PC-3 (cell line): ENCODE measurements around the gene MAP7D1. TPM values are rescaled to one million over a fixed set of nuclear protein-coding genes. Genes with fewer than 3 reads are reported as not detected.

ENCODE experiments used
- ATAC-seq: fragments of 200-7000 bp; cut with Tn5 transposase; 2 replicates; pipeline ENCODE4 v1.9.1; 2020; ENCODE audit warnings: mild to moderate bottlenecking, moderate library complexity
- BruUV-seq: library from RNA; stranded (reverse); fragments of 400-500 nt; replicated peaks from 2 replicates; lab custom pipeline; 2021; lab: Mats Ljungman, UMichigan
- CTCF ChIA-PET: fragments of 300-600 bp; sonication (Branson Sonifier 250); formaldehyde crosslinking; loops from one replicate; lab custom pipeline; 2022; ENCODE audit warnings: antibody characterized with exemption; lab: Charles Lee
- POLR2A ChIA-PET: fragments of 300-600 bp; sonication (Branson Sonifier 250); formaldehyde crosslinking; loops from one replicate; lab custom pipeline; 2022; ENCODE audit warnings: antibody characterized with exemption; ENCODE audit not compliant: unreplicated experiment; lab: Charles Lee
- DNase-seq: peaks from one replicate; pipeline ENCODE4 v3.0.0-alpha.2; 2015
- H2AFZ ChIP-seq: fragments of 300-600 bp; sonication (generic); 2 replicates; pipeline ENCODE4 v1.6.0; 2016; ENCODE audit warnings: antibody characterized with exemption, low read length
- H3F3A ChIP-seq: fragments of 300-600 bp; sonication (generic); one replicate; pipeline ENCODE4 v1.6.0; 2017; ENCODE audit warnings: antibody characterized with exemption, low read length, control low read depth, mild to moderate bottlenecking; ENCODE audit not compliant: unreplicated experiment
- H3K27ac ChIP-seq: fragments of 300-600 bp; sonication (generic); 2 replicates; pipeline ENCODE4 v1.5.1; 2016; ENCODE audit warnings: mild to moderate bottlenecking, low read length
- H3K27me3 ChIP-seq: fragments of 300-600 bp; sonication (generic); 2 replicates; pipeline ENCODE4 v1.6.1; 2016; ENCODE audit warnings: low read length, mixed read lengths
- H3K36me3 ChIP-seq: fragments of 300-600 bp; sonication (generic); 2 replicates; pipeline ENCODE4 v1.6.1; 2016; ENCODE audit warnings: low read depth, mixed run types, low read length, mixed read lengths
- H3K4me1 ChIP-seq: fragments of 300-600 bp; sonication (generic); 2 replicates; pipeline ENCODE4 v1.5.1; 2016; ENCODE audit warnings: low read length; ENCODE audit not compliant: insufficient read depth
- H3K4me2 ChIP-seq: fragments of 300-600 bp; sonication (generic); 2 replicates; pipeline ENCODE4 v1.6.0; 2016; ENCODE audit warnings: low read length
- H3K4me3 ChIP-seq: fragments of 300-600 bp; sonication (generic); 2 replicates; pipeline ENCODE4 v1.5.1; 2016; ENCODE audit warnings: mild to moderate bottlenecking, low read length, mixed read lengths
- H3K79me2 ChIP-seq: fragments of 300-600 bp; sonication (generic); 2 replicates; pipeline ENCODE4 v1.6.1; 2017; ENCODE audit warnings: low read length, mixed read lengths
- H3K9ac ChIP-seq: fragments of 300-600 bp; sonication (generic); 2 replicates; pipeline ENCODE4 v1.6.0; 2016; ENCODE audit warnings: mild to moderate bottlenecking, low read length
- H3K9me2 ChIP-seq: fragments of 300-600 bp; sonication (generic); replicated peaks from 2 replicates; pipeline ENCODE4 v1.6.1; 2016; ENCODE audit warnings: mixed run types, low read length, mixed read lengths
- H3K9me3 ChIP-seq: fragments of 300-600 bp; sonication (generic); 2 replicates; pipeline ENCODE4 v1.6.1; 2016; ENCODE audit warnings: low read length, mixed read lengths
- H4K20me1 ChIP-seq: fragments of 300-600 bp; sonication (generic); 2 replicates; pipeline ENCODE4 v1.6.1; 2016; ENCODE audit warnings: low read length, mixed read lengths
- EZH2 ChIP-seq: fragments of 300-600 bp; sonication (generic); IDR thresholded peaks from one replicate; pipeline ENCODE4 v1.6.1; 2017; ENCODE audit warnings: antibody characterized with exemption, mild to moderate bottlenecking, low read length; ENCODE audit not compliant: unreplicated experiment
- EZH2phosphoT487 ChIP-seq: fragments of 300-600 bp; sonication (generic); IDR thresholded peaks from 2 replicates; pipeline ENCODE4 v1.6.1; 2018; ENCODE audit warnings: mild to moderate bottlenecking, antibody characterized with exemption, low read length, borderline replicate concordance
- intact Hi-C: fragments of 100-400 bp; cut with micrococcal nuclease; formaldehyde crosslinking; loops from 2 replicates; pipeline ENCODE4 v1.9.0; 2023
- total RNA-seq: library from RNA; depleted of rRNA; stranded (reverse); fragments of >200 nt; gene quantifications from 2 replicates; pipeline ENCODE4 v1.2.3, GENCODE V29; 2014
- TF ChIP-seq, protein P1 (sequence below): fragments of 300-600 bp; sonication (generic); conservative IDR thresholded peaks from 2 replicates; pipeline ENCODE4 v1.5.1; 2017; ENCODE audit warnings: antibody characterized with exemption, low read depth, mild to moderate bottlenecking, low read length

MAP7D1 gene
- total RNA-seq, 1 experiment from 2014 or later: 113 TPM

DNA sequence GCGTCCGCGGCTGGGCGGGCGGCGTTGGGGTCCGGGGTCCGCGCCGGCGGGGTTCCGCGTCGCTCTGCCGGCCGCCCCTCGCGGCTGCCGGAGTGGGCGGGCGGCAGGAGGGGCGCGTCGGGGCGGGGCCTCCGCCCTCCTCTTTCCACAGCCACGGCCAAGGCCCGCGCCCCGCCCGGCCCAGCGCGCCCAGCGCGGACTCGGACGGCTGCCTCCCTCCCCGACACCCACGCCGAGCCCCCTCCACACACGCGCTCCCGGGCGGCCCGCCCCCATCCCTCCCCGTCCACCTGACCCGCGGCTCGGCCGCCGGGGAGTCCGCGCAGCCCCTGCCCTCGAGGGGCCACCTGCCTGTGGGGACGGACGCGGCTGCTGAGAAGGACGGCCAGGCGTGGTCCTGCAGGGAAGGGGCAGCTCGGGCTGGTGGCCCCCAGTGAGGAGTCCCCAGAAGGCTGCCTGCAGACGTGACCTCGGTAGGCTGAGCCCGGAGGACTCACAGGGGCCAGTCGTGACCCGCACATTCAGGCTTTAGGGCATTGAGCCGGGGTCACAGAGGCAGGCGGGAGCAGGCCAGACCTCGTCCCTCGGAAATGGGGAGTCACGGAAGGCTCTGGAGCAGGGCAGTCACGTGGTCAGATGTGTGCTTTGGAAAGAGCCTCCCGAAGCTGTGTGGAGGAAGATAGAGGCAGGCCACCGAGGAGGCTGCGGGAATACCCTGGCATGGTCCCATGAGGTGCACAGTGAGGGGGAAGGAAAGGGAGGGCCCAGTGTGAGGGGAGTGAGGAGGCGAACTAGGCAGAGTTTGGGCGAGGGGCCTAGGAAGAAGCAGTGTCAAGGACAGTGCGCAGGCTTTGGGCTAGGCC lies 30.6 kb upstream of the MAP7D1 start, which contains the start of gene COL8A2:
COL8A2 (minus strand) TSS at position 94 of the 863 bp plus-strand sequence. CDS start 24,980 bp downstream, outside the sequence.
- no peak for DNase-seq
- Histone ChIP-seq H3K4me2 (peak within 1 kb of the TSS; percentile 34; the same call in 1 of the 2 replicates), H4K20me1 (no peaks in the 10 kb centered on the region), H3K27me3 (peaks cover 9% of the 10 kb centered on the region; the same call in 1 of the 2 replicates), H3K36me3 (no peaks in the 10 kb centered on the region), H3K4me3 (peak within 1 kb of the TSS; percentile 30; the same call in 1 of the 2 replicates), H2AFZ (no peak within 1 kb of the TSS), H3K79me2 (no peaks in the 10 kb centered on the region), H3K9me3 (no peaks in the 10 kb centered on the region), H3K4me1 (no peaks in the 10 kb centered on the region), H3K9ac (no peak within 1 kb of the TSS), H3K9me2 (no peaks in the 10 kb centered on the region), H3F3A (no peaks in the 10 kb centered on the region), H3K27ac (no peak within 1 kb of the TSS)
- no peak for TF ChIP-seq EZH2
- TF ChIP-seq EZH2phosphoT487: no peak
- TF ChIP-seq, protein P1, sequence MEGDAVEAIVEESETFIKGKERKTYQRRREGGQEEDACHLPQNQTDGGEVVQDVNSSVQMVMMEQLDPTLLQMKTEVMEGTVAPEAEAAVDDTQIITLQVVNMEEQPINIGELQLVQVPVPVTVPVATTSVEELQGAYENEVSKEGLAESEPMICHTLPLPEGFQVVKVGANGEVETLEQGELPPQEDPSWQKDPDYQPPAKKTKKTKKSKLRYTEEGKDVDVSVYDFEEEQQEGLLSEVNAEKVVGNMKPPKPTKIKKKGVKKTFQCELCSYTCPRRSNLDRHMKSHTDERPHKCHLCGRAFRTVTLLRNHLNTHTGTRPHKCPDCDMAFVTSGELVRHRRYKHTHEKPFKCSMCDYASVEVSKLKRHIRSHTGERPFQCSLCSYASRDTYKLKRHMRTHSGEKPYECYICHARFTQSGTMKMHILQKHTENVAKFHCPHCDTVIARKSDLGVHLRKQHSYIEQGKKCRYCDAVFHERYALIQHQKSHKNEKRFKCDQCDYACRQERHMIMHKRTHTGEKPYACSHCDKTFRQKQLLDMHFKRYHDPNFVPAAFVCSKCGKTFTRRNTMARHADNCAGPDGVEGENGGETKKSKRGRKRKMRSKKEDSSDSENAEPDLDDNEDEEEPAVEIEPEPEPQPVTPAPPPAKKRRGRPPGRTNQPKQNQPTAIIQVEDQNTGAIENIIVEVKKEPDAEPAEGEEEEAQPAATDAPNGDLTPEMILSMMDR: no peak
- POLR2A ChIA-PET: no interaction called here
- BruUV-seq: no TSS peak
- ATAC-seq: peak; percentile 57
- CTCF ChIA-PET: no interaction called here
- intact Hi-C loops: no loop called here

DNA sequence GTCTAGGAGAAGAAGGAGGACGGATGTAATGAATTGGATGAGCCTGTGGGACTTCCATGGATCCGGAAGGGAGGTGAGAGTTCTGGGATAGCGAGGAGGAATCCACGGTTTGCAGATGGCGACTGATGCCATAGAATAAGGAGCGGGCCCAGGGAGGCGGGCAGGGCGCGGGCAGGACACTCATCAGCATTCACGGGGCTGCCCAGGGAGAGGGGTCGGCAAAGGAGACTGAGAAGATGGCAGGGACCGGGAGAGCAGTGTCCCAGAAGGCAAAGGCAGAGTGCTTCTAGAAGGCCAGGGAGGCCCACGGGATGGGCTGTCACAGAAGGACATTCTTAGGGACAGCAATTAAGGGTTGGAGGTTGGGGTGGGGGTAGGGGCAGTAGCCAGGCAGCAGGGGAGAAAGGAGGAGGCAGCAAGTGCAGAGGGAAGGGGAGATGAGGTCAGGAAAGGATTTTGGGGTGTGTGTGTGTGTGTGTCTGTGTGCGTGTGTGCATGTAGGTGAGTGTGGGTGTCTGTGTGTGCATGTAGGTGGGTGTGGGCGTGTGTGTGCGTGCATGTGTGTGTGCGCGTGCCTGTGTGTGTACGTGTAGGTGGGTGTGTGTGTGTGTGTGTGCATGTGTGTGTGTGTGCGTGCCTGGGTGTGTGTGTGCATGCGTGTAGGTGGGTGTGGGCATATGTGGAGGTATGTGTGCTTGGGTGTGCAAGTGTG lies 29.8 kb upstream of the MAP7D1 start:
- Histone ChIP-seq H2AFZ (no peak overlapping the region), H3K79me2 (no peaks in the 10 kb centered on the region), H3K9me2 (no peaks in the 10 kb centered on the region), H3K9ac (no peak overlapping the region), H3K9me3 (no peaks in the 10 kb centered on the region), H3K27me3 (peaks cover 9% of the 10 kb centered on the region; the same call in 1 of the 2 replicates), H3K36me3 (no peaks in the 10 kb centered on the region), H3K4me3 (no peak overlapping the region), H4K20me1 (no peaks in the 10 kb centered on the region), H3K27ac (no peak overlapping the region), H3K4me2 (no peak overlapping the region), H3K4me1 (no peaks in the 10 kb centered on the region), H3F3A (no peaks in the 10 kb centered on the region)
- DNase-seq (no peak), ATAC-seq (no peak)
- BruUV-seq: no TSS peak
- TF ChIP-seq EZH2phosphoT487 (no peak), EZH2 (no peak)
- TF ChIP-seq, protein P1: no peak
- intact Hi-C loops: no loop called here
- POLR2A ChIA-PET: no interaction called here
- CTCF ChIA-PET: no interaction called here
